Measurements from ENCODE around the gene SLC13A3. TPM values are rescaled to one million over a fixed set of nuclear protein-coding genes. Genes with fewer than 3 reads are reported as not detected.
A peak's percentile ranks its signal among the peaks of the same experiment; 100 is the strongest.

The SLC13A3 gene, protein sequence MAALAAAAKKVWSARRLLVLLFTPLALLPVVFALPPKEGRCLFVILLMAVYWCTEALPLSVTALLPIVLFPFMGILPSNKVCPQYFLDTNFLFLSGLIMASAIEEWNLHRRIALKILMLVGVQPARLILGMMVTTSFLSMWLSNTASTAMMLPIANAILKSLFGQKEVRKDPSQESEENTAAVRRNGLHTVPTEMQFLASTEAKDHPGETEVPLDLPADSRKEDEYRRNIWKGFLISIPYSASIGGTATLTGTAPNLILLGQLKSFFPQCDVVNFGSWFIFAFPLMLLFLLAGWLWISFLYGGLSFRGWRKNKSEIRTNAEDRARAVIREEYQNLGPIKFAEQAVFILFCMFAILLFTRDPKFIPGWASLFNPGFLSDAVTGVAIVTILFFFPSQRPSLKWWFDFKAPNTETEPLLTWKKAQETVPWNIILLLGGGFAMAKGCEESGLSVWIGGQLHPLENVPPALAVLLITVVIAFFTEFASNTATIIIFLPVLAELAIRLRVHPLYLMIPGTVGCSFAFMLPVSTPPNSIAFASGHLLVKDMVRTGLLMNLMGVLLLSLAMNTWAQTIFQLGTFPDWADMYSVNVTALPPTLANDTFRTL
- 19.3 TPM for polyA plus RNA-seq (ENCODE audit: insufficient read length)
- long read RNA-seq, donor 1, full-length matches to known transcripts = 7 of 7 reads
- long read RNA-seq, donor 1, partial matches to known transcripts = 0 of 7 reads
- long read RNA-seq, donor 1, other reads (novel, unspliced or antisense) = 0 of 7 reads
- long read RNA-seq, donor 2, full-length matches to known transcripts = 2 of 2 reads
- long read RNA-seq, donor 2, partial matches to known transcripts = 0 of 2 reads
- long read RNA-seq, donor 2, other reads (novel, unspliced or antisense) = 0 of 2 reads
- long read RNA-seq, donor 3, full-length matches to known transcripts = 2 of 2 reads
- long read RNA-seq, donor 3, partial matches to known transcripts = 0 of 2 reads
- long read RNA-seq, donor 3, other reads (novel, unspliced or antisense) = 0 of 2 reads
- long read RNA-seq, donor 4 = 0 reads
- long read RNA-seq, donor 5, full-length matches to known transcripts = 5 of 5 reads
- long read RNA-seq, donor 5, partial matches to known transcripts = 0 of 5 reads
- long read RNA-seq, donor 5, other reads (novel, unspliced or antisense) = 0 of 5 reads
- long read RNA-seq, donor 6, full-length matches to known transcripts = 6 of 6 reads
- long read RNA-seq, donor 6, partial matches to known transcripts = 0 of 6 reads
- long read RNA-seq, donor 6, other reads (novel, unspliced or antisense) = 0 of 6 reads
- long read RNA-seq, donor 7 = 0 reads
- long read RNA-seq, donor 8, full-length matches to known transcripts = 1 of 1 reads
- long read RNA-seq, donor 8, partial matches to known transcripts = 0 of 1 reads
- long read RNA-seq, donor 8, other reads (novel, unspliced or antisense) = 0 of 1 reads

DNA sequence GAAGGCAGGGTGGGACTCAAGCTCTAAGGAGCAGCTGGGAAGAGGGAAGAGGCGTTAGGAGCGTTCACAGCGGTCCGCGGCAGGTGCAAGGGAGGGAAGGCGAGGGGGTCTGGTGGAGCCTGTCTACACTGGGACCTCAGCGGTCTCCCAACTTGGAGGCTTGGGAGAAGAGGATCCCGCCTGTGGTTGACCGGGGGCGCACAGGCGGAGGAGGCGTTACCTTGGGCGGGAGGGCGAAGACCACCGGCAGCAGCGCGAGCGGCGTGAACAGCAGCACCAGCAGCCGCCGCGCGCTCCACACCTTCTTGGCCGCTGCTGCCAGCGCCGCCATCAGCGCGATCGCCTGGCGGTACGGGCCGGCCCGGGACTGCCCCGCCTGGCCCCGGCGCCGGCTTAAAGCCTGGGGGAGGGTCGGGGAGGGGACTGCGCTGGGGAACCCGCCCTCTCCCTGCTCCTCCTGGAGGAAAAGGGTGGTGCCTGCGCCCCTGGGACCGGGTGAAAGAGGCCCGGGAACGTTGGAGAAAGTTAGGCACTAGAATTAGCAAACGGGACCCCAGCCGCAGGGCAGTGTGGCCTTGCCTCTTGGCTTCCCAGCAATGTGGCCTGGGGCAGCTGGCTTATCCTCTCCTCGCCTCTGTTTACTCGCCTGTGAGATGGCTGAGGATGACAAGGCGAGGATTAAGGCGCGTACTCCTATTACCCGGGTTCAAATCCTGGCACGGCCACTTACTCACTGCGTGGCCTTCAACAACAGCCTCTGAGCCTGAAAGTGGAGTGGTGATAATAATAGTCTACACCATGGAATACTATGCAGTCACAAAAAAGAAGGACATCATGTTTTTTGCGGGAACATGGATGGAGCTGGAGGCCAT lies at the start of gene SLC13A3:
SLC13A3 (minus strand) TSS at position 369 of the 872 bp plus-strand sequence; CDS start at position 331, 38 bp downstream.
- no peak for DNase-seq

DNA sequence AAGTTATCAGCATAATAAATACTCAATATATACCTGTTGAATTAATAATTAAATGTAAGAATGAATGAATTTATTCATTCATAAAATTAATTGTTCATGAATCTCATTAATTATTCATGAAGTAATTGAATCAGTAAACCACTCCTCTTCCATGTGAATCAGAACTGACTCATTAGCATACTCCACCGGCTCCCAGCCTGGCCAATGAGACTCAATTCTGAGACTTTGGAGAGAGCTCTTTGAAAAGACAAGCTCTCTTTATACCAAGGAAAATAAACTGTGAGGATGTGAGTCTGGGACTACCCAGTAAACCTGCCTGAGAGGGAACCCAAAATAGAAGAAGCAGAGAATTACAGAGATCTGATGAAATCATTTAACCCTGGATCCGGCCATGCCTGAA lies 49.8 kb upstream of the SLC13A3 start:
- no peak for DNase-seq

DNA sequence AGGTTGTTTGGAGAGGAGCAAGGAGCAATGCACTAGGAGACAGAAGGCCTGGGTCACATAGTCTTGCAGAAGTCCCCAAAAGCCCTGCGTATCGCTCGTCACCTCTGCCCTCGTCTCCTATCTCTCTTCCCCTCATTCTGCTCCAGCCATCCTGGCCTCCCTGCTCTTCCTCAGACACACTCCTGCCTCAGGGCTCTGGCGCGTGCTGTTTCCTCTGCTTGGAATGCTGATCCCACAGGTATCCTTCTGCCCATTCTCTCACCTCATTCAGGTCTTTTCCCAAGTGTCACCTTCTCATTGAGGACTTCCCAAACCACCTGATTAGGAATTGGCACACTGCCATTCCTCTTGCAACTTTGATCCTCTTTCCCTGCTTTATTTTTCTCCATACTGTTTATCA lies 49.2 kb upstream of the SLC13A3 start:
- no peak for DNase-seq

DNA sequence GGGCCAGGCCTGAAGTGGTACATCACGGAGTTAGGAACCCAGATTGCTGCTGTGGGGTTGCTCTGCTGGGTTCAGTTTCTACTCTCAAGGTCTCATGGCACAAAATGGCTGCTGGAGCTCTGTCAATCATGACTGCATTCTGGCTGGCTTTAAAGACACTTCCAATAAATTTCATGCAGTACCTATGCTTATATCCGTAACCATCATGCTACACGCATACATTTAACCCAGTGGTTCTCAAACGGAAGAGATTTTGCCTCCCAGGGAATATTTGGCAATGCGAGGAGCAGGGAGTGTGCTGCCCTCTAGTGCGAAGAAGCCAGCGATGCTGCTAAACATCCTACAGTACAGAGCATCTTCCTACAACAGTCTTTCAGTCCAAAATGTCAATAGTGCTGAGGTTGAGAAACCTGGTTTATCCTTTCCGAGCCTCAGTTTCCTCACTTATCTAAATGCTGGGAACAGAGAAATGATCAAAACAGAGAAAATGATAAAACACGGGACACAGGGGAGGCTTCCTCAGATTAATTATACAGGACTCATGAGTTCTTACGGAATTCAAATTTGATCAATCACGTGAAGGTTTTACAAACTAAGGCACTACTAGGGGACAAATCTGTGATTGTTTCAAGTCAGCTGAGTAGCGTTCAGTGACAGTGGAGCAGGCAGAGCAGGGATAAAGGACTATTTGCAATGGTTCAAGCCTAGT lies 48.5 kb upstream of the SLC13A3 start:
- no peak for DNase-seq

DNA sequence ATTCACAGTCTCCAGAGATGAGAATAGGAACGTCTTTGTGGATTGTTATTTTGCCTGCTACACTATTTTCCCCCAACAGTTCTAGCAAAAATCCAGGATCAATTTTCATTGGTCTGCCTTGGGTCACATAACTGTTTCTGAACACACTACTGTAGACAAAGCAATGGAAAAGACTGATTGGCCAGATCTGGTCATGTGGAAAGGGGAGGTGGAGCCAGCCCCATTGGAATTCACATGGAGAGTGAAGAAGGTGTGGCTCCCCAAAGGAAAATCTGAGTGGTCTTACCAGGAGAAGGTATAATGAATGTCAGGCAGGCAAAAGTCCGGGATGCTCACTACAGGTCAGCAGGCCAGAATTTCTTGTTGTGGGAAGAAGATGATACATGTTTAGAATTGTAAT lies 47.5 kb upstream of the SLC13A3 start:
- no peak for DNase-seq

DNA sequence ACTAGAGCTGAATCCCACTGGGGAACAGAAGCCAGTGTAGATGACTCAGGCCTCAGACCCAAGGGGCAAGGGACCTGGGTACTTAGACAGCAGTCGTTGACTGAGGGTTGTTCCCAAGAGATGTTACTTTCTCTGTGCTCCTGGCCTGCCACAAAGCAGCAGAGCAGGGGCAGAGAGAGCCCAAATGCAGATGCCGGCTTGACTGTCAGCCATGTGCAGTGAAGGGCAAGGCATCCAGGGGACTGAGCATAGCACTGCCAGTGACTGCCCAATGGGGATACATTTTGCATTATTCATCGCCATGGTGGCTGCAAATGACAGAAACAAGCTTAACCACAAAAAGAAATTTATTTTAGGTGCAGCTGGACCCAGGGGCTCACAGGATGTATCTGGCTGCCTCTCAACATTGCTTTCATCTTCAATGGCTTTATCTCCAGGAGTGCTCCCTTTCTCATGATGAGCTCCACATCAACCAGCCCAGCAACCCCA lies 45.6 kb upstream of the SLC13A3 start:
- DNase-seq = no peak

DNA sequence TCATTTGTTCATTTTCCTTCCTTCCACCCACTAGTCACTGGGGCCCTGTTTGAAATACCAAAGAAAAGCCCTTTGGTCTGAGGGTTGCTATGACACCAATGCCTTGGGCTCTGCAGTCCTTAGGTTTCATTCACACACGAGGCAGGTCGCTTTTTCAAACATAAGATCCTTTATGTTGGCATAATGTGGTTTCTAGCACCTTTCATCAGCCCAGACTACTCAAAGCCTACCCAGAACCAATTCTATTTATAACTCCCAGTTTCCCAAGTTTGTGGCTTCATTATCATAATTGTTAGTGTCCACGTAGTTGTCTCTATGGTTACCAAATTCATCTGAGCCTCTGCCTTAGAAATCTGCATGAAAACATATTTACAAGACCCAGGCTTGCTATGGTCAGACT lies 44.6 kb upstream of the SLC13A3 start:
- no peak for DNase-seq

DNA sequence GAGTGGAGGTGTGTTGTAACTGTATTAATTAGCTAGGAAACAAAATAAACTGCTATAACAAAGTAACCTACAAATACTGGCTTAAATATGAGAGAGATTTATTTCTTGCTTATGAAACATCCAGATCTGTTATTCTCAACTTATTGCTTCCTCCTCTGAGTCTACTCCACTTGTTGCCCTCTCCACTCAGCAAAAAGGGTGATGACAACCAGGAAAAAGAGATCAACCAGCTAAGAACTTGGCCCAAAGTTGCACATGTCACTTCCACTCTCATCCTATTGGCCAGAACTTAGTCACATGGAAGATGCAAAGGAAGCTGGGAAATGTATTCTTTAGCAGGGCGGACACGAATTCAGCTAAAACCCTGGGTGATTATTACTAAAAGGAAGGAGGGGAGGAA lies 43.2 kb upstream of the SLC13A3 start:
- no peak for DNase-seq

DNA sequence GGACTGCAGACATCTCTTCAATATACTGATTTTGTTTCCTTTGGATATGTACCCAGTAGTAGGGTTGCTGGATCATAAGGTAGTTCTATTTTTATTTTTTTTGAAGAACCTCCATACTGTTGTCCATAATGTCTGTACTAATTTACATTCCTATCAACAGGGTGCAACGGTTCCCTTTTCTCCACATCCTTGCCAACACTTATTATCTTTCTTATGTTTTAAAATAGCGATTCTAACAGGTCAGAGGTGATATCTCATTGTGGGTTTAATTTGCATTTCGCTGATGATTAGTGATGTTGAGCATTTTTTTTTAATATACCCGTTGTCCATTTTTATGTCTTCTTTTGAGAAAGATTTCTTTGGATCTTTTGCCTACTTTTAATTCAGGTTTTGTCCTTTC lies 39.9 kb upstream of the SLC13A3 start:
- no peak for DNase-seq

DNA sequence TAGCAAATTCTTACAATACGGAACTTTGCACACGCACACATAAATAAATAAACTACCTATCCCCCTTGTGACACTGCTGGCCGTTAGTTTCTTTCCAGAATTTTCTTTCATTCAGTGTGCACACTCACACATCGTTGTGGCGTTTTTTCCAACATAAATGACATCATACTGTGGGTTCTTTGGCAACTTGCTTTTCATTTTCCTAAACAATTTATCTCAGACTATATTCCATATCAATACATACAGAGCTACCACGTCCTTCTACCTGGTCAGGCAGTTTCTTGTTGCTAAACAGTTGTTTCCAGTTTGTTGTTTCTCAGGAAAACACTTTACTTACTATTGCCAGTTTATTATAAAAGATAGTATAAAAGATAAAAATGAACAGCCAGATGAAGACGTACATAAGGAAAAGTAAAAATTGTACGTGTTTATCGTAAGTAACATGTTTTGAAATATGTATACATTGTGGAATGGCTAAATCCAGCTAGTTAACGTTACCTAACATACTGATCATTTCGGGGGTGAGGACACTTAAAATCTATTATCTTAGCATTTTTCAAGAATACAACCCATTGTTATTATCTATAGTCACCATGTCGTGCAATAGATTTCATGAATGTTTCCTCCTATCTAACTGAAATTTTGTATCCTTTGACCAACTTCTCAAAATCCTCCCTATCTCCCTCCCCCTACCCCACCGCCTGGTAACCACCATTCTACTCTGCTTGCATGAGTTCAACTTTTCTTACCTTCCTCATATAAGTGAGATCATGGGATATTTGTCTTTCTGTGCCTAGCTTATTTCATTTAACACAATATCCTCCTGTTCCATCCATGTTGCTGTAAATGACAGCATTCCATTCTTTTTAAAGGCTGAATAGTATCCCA lies 39.2 kb upstream of the SLC13A3 start:
- no peak for DNase-seq

DNA sequence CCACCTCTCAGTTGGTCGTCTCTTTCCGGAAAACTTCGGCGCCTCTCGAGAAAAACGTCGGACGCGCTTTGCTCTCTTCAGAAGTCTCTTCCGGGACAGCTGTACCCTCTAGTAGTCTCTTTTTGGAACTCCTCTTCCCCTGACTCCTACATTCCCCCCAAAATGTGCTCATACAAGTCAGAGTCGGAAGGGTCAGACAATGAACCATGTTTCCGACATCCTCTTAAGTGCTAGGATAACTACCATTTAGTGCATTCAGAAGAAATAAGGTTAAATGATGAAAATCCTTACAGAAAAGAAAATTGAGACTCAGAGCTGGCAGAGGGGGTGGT lies 38.5 kb upstream of the SLC13A3 start:
- no peak for DNase-seq

DNA sequence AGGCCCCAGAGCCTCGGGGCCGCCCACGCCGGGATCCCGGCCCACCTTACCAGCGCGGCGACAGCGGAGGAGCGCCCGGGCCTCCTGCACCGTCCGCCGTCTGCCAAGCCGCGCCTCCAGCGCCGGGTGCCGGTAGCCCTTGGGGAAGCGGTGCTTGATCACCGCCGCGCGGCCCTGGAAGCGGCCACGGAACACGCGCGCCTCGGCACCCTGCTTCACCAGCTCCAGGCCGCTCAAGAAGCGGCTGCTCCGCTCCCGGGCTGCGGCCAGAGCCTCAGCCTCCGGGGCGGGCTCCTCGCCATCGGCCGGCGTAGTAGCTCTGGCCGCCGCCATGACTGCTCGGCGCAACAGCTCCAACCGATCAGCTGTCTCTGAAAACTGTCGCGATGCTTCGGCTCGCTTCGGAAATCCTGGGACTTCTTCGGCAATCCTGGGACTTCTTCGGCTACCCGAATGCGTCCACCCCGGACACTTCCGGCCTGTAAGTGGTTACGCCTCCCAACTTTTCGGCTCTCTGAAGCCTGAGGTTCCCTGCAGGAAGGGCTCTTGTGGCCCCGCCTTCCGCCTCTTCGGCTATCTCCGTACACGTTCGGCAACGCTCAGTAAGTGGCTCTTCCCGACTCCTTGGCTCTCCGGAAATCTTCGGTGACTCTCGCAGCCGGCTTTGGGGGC lies 38.0 kb upstream of the SLC13A3 start, which contains the start of gene TP53RK:
TP53RK (minus strand) TSS at position 363 of the 672 bp plus-strand sequence; CDS start at position 333, 30 bp downstream.
- peak; percentile 99 for DNase-seq

DNA sequence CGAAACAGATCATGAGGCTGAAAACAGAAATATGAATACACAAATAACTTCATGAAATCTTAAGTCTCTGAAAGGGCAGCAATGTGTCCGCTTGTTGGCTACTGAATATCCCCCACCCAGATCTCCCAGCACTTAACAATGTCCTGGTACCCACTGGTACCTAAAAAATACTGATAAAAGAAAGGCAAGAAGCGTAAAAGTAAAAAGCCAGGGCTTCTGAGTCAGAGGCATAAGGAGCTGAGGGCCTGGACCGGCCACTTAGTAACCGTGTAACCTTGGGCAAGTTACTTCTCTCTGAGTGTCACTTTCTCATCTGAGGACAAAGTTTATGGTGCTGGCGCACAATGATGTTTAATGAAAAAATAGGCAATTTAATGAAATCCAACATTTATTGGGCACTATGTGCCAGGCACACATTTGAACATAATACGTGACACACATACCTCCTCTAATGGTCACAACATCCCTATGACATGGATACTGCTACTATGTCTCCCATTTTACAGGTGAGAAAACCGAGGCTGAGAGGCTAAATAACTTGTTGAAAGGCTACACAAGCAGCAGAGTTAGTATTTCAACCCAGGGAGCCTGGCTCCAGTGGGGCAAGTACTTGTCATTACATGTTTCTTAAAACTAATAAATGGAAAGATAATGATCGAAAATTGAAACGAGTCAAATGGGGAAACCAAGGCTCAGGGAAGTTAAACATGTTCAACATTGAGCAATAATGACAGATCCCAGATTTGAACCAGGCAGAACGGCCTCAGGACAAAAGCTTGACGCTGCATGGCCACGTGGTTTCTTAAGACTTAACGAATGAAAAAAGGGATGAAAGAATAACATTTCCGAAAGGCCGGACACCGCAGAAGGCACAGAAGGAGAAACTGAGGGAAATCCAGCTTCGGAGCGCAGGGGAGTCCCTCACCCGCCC lies 37.2 kb upstream of the SLC13A3 start:
- no peak for DNase-seq

DNA sequence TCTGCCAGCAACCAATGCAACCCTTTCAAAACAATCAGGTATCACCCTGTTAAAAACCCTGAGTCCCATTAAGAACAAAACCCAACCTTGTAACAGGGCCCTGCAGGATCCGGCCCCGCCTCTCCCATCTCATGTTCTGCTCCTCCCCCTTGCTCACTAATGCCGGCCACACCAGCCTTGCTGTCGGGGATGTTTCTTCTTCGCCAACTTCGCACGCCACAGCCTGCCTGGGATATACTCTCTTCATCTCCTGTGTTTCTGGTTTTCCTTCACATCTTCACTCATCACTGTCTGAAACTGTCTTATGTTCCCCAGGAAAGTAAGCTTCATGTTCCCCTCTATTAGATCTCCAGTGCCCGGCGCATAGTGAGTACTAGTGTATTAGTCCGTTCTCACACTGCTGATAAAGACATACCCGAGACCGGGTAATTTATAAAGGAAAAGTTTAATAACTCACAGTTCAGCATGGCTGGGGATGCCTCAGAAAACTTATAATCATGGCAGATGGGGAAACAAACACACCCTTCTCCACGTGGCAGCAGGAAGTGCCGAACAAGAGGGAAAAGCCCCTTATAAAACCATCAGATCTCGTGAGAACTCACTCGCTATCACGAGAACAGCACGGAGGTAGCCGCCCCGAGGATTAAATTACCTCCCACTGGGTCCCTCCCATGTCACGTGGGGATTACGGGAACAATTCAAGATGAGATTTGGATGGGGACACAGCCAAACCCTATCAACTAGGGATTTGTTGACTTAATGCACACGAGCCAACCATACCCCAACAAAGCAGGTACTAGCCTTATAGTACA lies 32.9 kb upstream of the SLC13A3 start:
- peak; percentile 61 for DNase-seq

DNA sequence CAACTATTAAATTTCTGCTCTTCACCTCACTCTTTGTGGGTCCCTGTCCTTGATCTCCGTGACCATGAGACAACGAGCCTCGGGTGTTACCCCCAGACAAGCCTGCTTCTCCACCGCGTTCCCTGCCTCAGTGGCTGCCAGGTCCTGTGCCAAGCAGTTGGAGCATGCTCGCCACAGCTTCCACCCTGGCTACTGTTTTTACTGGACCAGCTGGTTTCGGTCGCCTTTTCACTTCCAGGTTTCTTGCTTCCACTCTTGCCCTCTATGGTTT lies 32.3 kb upstream of the SLC13A3 start:
- DNase-seq = no peak

DNA sequence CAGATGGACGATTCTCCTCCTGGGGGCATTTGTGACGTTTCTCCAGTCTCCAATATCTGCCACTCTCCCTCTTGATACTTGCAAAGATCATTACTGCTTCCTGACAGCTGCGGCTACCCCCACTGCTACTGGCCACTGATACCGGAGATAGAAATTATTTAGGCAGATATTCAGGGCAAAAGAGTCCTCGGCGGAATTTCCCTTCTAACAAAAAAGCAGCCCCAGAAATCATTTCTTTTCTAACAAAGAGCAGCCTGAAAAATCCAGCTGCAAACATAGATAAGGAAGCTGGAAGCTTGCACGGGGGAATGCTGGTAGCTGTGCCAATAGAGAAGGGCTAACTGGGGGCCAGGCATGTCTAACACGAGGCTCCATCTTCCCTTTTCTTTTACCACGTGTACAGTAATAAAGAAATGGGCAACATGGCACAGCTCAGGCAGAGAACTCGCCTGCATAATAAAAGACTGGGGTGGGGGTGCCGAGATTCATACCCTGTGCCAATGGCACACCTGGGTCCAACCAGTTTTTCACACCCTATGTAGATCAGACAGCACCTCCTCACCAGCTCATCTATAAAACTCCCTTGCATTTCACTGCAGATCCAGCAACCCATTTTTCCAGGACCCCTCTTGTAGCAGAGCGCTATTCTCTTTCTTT lies 31.9 kb upstream of the SLC13A3 start:
- no peak for DNase-seq

All from left kidney (tissue), 8 donors.